ENCODE results near the gene IGSF21. TPM values are rescaled to one million over a fixed set of nuclear protein-coding genes. Genes with fewer than 3 reads are reported as not detected.

Gene IGSF21
- total and polyA plus RNA-seq, 2 donors (not counting 1 experiment from before 2014, with no cell fraction given), result not detected

GRCh38 chr1:18362150-18362549 is 254.6 kb downstream of the IGSF21 start:
- no peak overlapping the region for H2AFZ ChIP-seq (ENCODE audit: insufficient read depth, low read depth, low read length, poor library complexity, severe bottlenecking)
- no peak for TF ChIP-seq EZH2 (IDR thresholded peaks at IDR 0.05; ENCODE audit: borderline replicate concordance, insufficient read depth, low read depth, low read length, poor library complexity, severe bottlenecking)
- TF ChIP-seq, protein P1, sequence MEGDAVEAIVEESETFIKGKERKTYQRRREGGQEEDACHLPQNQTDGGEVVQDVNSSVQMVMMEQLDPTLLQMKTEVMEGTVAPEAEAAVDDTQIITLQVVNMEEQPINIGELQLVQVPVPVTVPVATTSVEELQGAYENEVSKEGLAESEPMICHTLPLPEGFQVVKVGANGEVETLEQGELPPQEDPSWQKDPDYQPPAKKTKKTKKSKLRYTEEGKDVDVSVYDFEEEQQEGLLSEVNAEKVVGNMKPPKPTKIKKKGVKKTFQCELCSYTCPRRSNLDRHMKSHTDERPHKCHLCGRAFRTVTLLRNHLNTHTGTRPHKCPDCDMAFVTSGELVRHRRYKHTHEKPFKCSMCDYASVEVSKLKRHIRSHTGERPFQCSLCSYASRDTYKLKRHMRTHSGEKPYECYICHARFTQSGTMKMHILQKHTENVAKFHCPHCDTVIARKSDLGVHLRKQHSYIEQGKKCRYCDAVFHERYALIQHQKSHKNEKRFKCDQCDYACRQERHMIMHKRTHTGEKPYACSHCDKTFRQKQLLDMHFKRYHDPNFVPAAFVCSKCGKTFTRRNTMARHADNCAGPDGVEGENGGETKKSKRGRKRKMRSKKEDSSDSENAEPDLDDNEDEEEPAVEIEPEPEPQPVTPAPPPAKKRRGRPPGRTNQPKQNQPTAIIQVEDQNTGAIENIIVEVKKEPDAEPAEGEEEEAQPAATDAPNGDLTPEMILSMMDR (IDR thresholded peaks at IDR 0.05), result no peak
- no peak overlapping the region for H3K27ac ChIP-seq (ENCODE audit: low read length in 2 of 2)
- Mint-ChIP-seq H3K27me3 (peaks cover 17% of the 10 kb centered on the region), H3K27ac (no peak overlapping the region), H3K4me3 (no peak overlapping the region), H3K9me3 (ENCODE audit: insufficient read depth) (no peaks in the 10 kb centered on the region), H3K4me1 (no peaks in the 10 kb centered on the region)
- no peaks in the 10 kb centered on the region for H3K79me2 ChIP-seq (ENCODE audit: control insufficient read depth, insufficient read depth, low read length)
- H3K9ac ChIP-seq (ENCODE audit: low read length), result no peak overlapping the region
- H3K9me3 ChIP-seq (ENCODE audit: control extremely low read depth in 1 of 3, control insufficient read depth in 2 of 3, insufficient read depth in 1 of 3, low read length in 2 of 3), result peaks cover 0 to 4% (median 0%) of the 10 kb centered on the region in 3 donors
- no peaks in the 10 kb centered on the region for H4K20me1 ChIP-seq (ENCODE audit: control insufficient read depth, insufficient read depth, low read length, poor library complexity, severe bottlenecking)
- peaks cover 0 to 4% (median 0%) of the 10 kb centered on the region in 4 experiments for H3K27me3 ChIP-seq (replicated peaks in 1 of 4; ENCODE audit: control extremely low read depth in 1 of 4, control insufficient read depth in 3 of 4, insufficient read depth in 4 of 4, low read length in 3 of 4)
- POLR2A ChIA-PET, result no interaction called here
- ATAC-seq (ENCODE audit: low read depth) (no peak), DNase-seq (no peak)
- no peaks in the 10 kb centered on the region for H3K36me3 ChIP-seq (replicated peaks in 1 of 2; ENCODE audit: control extremely low read depth in 1 of 2, control insufficient read depth in 1 of 2, extremely low read depth in 1 of 2, insufficient read depth in 2 of 2, low read length in 1 of 2)
- no peak overlapping the region for H3K4me3 ChIP-seq (ENCODE audit: control extremely low read depth in 1 of 5, extremely low read depth in 1 of 5, insufficient read depth in 1 of 5, low read depth in 2 of 5, low read length in 4 of 5)
- intact Hi-C loops (cut with micrococcal nuclease), result no loop called here
- no peaks in the 10 kb centered on the region for H3K4me1 ChIP-seq (ENCODE audit: control insufficient read depth in 2 of 2, insufficient read depth in 2 of 2, low read length in 2 of 2)
- H3K4me2 ChIP-seq (replicated peaks; ENCODE audit: low read depth, low read length, poor library complexity, severe bottlenecking), result no peak overlapping the region
- WGBS (ENCODE audit: insufficient coverage), result 78% methylated on average over 9 of the region's 9 CpGs
- CTCF ChIA-PET, result no interaction called here

DNA sequence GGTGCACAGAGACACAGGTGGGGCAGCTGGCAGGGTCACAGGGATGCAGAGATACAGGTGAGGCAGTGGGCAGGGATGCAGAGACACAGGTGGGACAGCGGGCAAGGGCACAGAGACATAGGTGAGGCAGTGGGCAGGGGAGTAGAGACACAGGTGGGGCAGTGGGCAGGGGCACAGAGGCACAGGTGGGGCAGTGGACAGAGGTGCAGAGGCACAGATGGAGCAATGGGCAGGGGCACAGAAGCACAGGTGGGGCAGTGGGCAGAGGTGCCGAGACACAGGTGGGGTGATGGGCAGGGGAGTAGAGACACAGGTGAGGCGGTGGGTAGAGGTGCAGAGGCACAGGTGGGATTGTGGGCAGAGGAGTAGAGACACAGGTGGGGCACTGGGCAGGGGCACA is 255.8 kb downstream of the IGSF21 start:
- H3K9me3 Mint-ChIP-seq (ENCODE audit: insufficient read depth), result no peaks in the 10 kb centered on the region
- H4K20me1 ChIP-seq (ENCODE audit: control insufficient read depth, insufficient read depth, low read length, poor library complexity, severe bottlenecking), result no peaks in the 10 kb centered on the region
- H3K4me1 ChIP-seq (ENCODE audit: control insufficient read depth in 2 of 2, insufficient read depth in 2 of 2, low read length in 2 of 2), result no peaks in the 10 kb centered on the region
- TF ChIP-seq, protein P1 (IDR thresholded peaks at IDR 0.05), result no peak
- no peak for TF ChIP-seq EZH2 (IDR thresholded peaks at IDR 0.05; ENCODE audit: borderline replicate concordance, insufficient read depth, low read depth, low read length, poor library complexity, severe bottlenecking)
- ATAC-seq (ENCODE audit: low read depth) (no peak), DNase-seq (no peak)
- no peak overlapping the region for H3K4me3 Mint-ChIP-seq
- H3K27me3 ChIP-seq (replicated peaks in 1 of 4; ENCODE audit: control extremely low read depth in 1 of 4, control insufficient read depth in 3 of 4, insufficient read depth in 4 of 4, low read length in 3 of 4), result peaks cover 0 to 4% (median 0%) of the 10 kb centered on the region in 4 experiments
- no peak overlapping the region for H3K4me3 ChIP-seq (ENCODE audit: control extremely low read depth in 1 of 5, extremely low read depth in 1 of 5, insufficient read depth in 1 of 5, low read depth in 2 of 5, low read length in 4 of 5)
- peaks cover 17% of the 10 kb centered on the region for H3K27me3 Mint-ChIP-seq
- intact Hi-C loops (cut with micrococcal nuclease), result no loop called here
- ChIA-PET POLR2A (no interaction called here), CTCF (no interaction called here)
- no peaks in the 10 kb centered on the region for H3K79me2 ChIP-seq (ENCODE audit: control insufficient read depth, insufficient read depth, low read length)
- no peak overlapping the region for H3K9ac ChIP-seq (ENCODE audit: low read length)
- H2AFZ ChIP-seq (ENCODE audit: insufficient read depth, low read depth, low read length, poor library complexity, severe bottlenecking), result no peak overlapping the region
- WGBS (ENCODE audit: insufficient coverage), result 81% methylated on average over 3 of the region's 3 CpGs
- no peaks in the 10 kb centered on the region for H3K36me3 ChIP-seq (replicated peaks in 1 of 2; ENCODE audit: control extremely low read depth in 1 of 2, control insufficient read depth in 1 of 2, extremely low read depth in 1 of 2, insufficient read depth in 2 of 2, low read length in 1 of 2)
- H3K27ac Mint-ChIP-seq, result no peak overlapping the region
- peaks cover 0 to 4% (median 0%) of the 10 kb centered on the region in 3 donors for H3K9me3 ChIP-seq (ENCODE audit: control extremely low read depth in 1 of 3, control insufficient read depth in 2 of 3, insufficient read depth in 1 of 3, low read length in 2 of 3)
- H3K27ac ChIP-seq (ENCODE audit: low read length in 2 of 2), result no peak overlapping the region
- H3K4me1 Mint-ChIP-seq, result no peaks in the 10 kb centered on the region
- no peak overlapping the region for H3K4me2 ChIP-seq (replicated peaks; ENCODE audit: low read depth, low read length, poor library complexity, severe bottlenecking)
